ENCODE results near the gene PRPF18. TPM values are rescaled to one million over a fixed set of nuclear protein-coding genes. Genes with fewer than 3 reads are reported as not detected.

The PRPF18 gene
- total and polyA plus RNA-seq, 2 donors from 2014 or later = 23.0 to 24.4 TPM

DNA sequence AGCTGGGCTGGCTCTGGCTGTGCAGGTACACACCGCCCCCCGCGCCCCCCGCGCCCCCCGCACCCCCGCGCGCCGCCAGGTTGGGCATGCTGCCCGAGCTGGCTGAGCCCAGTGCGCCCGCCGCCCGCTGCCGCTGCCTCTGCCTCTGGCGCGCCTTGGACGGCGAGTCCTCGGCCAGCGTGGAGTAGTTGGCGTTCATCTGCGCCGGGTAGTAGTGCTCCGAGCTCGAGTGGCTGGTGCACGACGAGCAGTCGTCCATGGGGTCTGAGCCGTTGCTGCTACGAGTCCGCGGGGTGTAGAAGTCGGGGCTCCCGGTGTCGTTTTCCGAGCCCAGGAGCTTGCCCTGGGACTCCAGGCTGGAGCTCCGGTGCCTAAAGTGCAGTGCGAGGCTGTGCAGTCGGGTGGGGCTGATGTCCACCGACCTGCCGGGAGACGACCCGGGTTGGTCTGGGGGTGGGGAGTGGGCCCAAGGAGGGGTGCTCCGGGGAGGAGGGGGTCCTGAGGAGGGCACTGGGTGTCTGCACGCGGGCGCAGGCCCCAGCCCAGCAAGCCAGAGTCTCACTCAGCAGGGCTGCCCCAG lies 70.4 kb downstream of the PRPF18 start:
- DNase-seq (no peak), FAIRE-seq (no peak)
- H3K36me3 ChIP-seq (ENCODE audit: control insufficient read depth in 2 of 3, insufficient read depth in 3 of 3, low read length in 3 of 3) = peaks cover 0 to 60% (median 22%) of the 10 kb centered on the region in 3 donors
- no peak overlapping the region for H3K9ac ChIP-seq (ENCODE audit: low read length in 3 of 3)
- peaks cover 0 to 5% (median 0%) of the 10 kb centered on the region in 3 donors for H3K4me1 ChIP-seq (ENCODE audit: control insufficient read depth in 2 of 3, insufficient read depth in 2 of 3, low read depth in 1 of 3, low read length in 3 of 3)
- H3K9me3 ChIP-seq (ENCODE audit: control insufficient read depth in 2 of 3, insufficient read depth in 1 of 3, low read length in 3 of 3) = no peaks in the 10 kb centered on the region
- no peak overlapping the region for H3K27ac ChIP-seq (ENCODE audit: low read depth in 2 of 2, low read length in 2 of 2)
- no peak overlapping the region for H3K4me3 ChIP-seq (ENCODE audit: low read length in 3 of 3)
- intact Hi-C loops (cut with DNase I) = no loop called here
- no peaks in the 10 kb centered on the region for H3K27me3 ChIP-seq (ENCODE audit: control insufficient read depth, insufficient read depth, low read length)
- TF ChIP-seq, protein P1, sequence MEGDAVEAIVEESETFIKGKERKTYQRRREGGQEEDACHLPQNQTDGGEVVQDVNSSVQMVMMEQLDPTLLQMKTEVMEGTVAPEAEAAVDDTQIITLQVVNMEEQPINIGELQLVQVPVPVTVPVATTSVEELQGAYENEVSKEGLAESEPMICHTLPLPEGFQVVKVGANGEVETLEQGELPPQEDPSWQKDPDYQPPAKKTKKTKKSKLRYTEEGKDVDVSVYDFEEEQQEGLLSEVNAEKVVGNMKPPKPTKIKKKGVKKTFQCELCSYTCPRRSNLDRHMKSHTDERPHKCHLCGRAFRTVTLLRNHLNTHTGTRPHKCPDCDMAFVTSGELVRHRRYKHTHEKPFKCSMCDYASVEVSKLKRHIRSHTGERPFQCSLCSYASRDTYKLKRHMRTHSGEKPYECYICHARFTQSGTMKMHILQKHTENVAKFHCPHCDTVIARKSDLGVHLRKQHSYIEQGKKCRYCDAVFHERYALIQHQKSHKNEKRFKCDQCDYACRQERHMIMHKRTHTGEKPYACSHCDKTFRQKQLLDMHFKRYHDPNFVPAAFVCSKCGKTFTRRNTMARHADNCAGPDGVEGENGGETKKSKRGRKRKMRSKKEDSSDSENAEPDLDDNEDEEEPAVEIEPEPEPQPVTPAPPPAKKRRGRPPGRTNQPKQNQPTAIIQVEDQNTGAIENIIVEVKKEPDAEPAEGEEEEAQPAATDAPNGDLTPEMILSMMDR (IDR thresholded peaks at IDR 0.05; ENCODE audit: borderline replicate concordance, extremely low read depth, insufficient read depth) = no peak

DNA sequence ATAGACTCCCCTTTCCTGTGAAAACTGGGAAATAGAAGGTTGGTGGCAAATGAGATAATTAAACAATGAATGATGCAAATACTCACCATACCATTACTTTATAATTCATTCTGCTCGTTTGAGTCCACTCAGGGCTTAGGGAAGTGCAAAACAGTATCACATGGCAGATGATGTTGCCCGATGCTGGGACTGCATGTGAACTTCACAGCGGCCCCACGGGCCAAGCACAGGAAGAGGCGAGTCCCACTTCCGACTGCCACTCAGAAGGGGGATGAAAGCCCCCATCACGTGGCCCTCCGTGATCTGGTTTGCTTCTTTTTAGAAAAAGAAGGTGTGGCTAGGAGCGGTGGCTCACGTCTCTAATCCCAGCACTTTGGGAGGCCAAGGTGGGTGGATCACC lies 71.5 kb downstream of the PRPF18 start:
- Histone ChIP-seq H3K4me1 (ENCODE audit: control insufficient read depth in 2 of 3, insufficient read depth in 2 of 3, low read depth in 1 of 3, low read length in 3 of 3) (peaks cover 0 to 5% (median 0%) of the 10 kb centered on the region in 3 donors), H3K27ac (ENCODE audit: low read depth in 2 of 2, low read length in 2 of 2) (no peak overlapping the region), H3K4me3 (ENCODE audit: low read length in 3 of 3) (no peak overlapping the region), H3K27me3 (ENCODE audit: control insufficient read depth, insufficient read depth, low read length) (no peaks in the 10 kb centered on the region), H3K9ac (ENCODE audit: low read length in 3 of 3) (no peak overlapping the region), H3K9me3 (ENCODE audit: control insufficient read depth in 2 of 3, insufficient read depth in 1 of 3, low read length in 3 of 3) (no peaks in the 10 kb centered on the region), H3K36me3 (ENCODE audit: control insufficient read depth in 2 of 3, insufficient read depth in 3 of 3, low read length in 3 of 3) (peaks cover 0 to 55% (median 23%) of the 10 kb centered on the region in 3 donors)
- DNase-seq = no peak
- FAIRE-seq = no peak
- TF ChIP-seq, protein P1 (IDR thresholded peaks at IDR 0.05; ENCODE audit: borderline replicate concordance, extremely low read depth, insufficient read depth) = no peak
- intact Hi-C loops (cut with DNase I) = no loop called here

DNA sequence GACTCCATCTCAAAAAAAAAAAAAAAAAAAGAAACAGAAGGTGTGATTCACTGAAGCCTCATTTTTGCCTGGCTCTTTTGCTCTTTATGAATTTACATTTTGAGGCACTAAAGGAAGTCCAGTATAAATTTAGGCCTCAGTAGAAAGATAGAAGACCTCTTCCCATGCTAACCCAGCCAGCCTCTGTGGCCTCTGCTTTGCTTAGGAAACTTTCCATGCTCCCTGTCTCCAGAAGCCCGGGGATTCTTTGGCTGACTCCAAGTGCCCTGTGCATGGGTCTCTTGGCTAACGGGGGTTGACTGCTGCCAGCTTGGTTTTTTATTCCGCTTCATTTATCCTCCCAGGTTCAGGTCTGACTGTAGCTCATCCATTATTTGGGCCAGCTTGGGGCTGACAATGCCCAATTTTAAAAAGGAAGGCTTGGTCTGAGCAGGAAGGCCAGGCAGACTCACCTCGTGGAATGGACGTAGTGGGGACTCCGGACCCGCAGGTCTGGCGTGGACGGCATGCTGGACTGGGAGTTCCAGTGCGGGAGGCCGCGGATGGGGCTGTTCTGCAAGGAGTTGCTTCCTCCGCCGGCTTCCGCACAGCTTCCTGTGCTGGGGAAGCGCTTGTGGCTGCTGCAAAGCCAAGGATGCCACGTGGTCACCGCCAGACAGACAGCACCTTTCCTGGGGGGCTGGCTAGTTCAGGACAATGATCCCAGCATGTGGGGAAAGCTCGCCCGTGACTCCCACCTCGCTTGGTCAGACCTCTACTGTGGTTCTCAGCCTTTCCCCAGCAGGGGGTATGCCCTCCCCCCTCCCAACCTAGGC lies 72.3 kb downstream of the PRPF18 start:
- TF ChIP-seq, protein P1 (IDR thresholded peaks at IDR 0.05; ENCODE audit: borderline replicate concordance, extremely low read depth, insufficient read depth) = no peak
- Histone ChIP-seq H3K4me1 (ENCODE audit: control insufficient read depth in 2 of 3, insufficient read depth in 2 of 3, low read depth in 1 of 3, low read length in 3 of 3) (peaks cover 0 to 5% (median 0%) of the 10 kb centered on the region in 3 donors), H3K9ac (ENCODE audit: low read length in 3 of 3) (no peak overlapping the region), H3K27me3 (ENCODE audit: control insufficient read depth, insufficient read depth, low read length) (no peaks in the 10 kb centered on the region), H3K4me3 (ENCODE audit: low read length in 3 of 3) (no peak overlapping the region), H3K27ac (ENCODE audit: low read depth in 2 of 2, low read length in 2 of 2) (no peak overlapping the region), H3K36me3 (ENCODE audit: control insufficient read depth in 2 of 3, insufficient read depth in 3 of 3, low read length in 3 of 3) (peaks cover 0 to 47% (median 16%) of the 10 kb centered on the region in 3 donors), H3K9me3 (ENCODE audit: control insufficient read depth in 2 of 3, insufficient read depth in 1 of 3, low read length in 3 of 3) (no peaks in the 10 kb centered on the region)
- intact Hi-C loops (cut with DNase I) = no loop called here
- DNase-seq (no peak), FAIRE-seq (no peak)
